ENCODE measurements around the gene DTD1.

The DTD1 gene

GRCh38 chr20:18815194-18815942, 227.5 kb downstream of the DTD1 start:
- Histone ChIP-seq H3K27ac (no peak overlapping the region), H3K4me3 (no peak overlapping the region)
